Measurements from ENCODE around the gene RBM33.

The RBM33 gene

DNA sequence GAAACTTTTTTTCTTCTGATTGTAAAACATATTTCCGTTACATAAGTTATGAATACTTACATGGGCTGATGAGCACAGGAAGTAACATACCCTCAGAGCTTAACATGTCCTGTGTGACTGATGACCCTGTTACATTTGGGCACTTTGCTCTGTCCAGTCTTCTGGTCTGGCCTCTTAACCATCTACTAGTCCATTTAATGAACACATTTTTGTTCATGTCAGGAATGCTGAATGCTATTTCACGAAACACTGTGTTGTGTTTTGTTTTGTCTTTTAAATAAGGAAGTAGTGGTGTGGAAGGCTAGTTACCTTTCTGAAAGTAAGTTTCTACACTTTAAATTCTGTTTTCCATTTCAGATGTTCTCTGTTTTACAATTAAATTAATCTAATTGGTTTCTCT, 77.7 kb downstream of the RBM33 start:
- no peak for DNase-seq
- CTCF ChIA-PET = interaction anchor here (0.9 kb wide), 1 partner anchor 46 kb away, joined by 4 read pairs; no protein-coding TSS in a partner anchor
- no peak overlapping the region for H3K4me3 Mint-ChIP-seq
- peak overlapping the region; percentile 25 for H3K27ac Mint-ChIP-seq
- peaks cover 12% of the 10 kb centered on the region for H3K4me1 Mint-ChIP-seq
- no peaks in the 10 kb centered on the region for H3K27me3 Mint-ChIP-seq
- H3K9me3 Mint-ChIP-seq = no peaks in the 10 kb centered on the region
- H3K36me3 Mint-ChIP-seq = peaks cover 30% of the 10 kb centered on the region

DNA sequence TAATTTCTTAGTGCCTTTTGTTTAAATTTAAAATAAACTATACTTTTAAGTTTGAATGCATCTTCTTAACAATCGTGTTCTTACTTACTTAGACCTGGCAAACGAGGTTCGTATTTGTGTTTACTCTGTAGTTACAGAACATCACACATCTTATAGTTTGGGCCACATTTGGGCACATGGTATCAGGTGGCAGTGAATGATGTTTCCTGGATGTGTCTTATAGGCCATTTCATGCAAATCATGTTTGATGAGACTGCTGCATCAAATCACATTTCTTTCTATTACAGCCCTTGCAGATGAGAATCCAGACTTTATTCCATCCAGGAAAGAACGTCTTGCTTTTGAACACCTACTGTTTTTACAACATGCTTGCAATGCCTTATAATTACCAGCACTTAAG, 78.5 kb downstream of the RBM33 start:
- H3K36me3 Mint-ChIP-seq = peaks cover 26% of the 10 kb centered on the region
- H3K27ac Mint-ChIP-seq = no peak overlapping the region
- CTCF ChIA-PET = interaction anchor here (0.9 kb wide), 1 partner anchor 45 kb away, joined by 4 read pairs; no protein-coding TSS in a partner anchor
- peaks cover 12% of the 10 kb centered on the region for H3K4me1 Mint-ChIP-seq
- no peak for DNase-seq
- no peaks in the 10 kb centered on the region for H3K27me3 Mint-ChIP-seq
- no peaks in the 10 kb centered on the region for H3K9me3 Mint-ChIP-seq
- H3K4me3 Mint-ChIP-seq = no peak overlapping the region

DNA sequence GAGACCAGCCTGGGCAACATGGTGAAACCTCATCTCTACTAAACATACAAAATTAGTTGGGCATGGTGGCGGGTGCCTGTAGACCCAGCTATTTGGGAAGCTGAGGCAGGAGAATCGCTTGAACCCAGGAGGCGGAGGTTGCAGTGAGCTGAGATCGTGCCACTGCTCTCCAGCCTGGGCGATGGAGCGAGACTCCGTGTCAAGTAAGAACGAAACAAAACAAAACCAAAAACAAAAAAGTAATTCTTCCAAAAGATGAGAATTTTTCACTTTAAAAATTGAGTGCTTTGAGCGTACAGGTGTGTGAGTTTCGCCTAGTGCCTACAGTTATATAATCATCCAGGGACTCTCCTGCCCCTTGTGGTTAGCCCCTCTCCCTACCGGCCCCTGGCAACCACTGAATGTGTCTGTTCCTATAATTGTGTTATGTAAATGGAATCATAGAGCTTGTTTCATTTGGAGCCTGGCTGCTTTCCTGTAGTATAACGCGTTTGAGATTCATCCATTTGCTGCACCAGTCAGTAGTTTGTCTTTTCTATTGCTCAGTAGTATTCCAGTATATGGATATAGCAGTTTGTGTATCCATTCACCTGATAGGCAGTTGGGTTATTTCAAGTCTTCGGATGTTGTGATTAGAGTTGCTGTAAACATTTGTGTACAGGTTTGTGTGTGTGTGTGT, 80.0 kb downstream of the RBM33 start:
- Mint-ChIP-seq H3K27me3 (no peaks in the 10 kb centered on the region), H3K9me3 (no peaks in the 10 kb centered on the region), H3K4me3 (no peak overlapping the region), H3K27ac (no peak overlapping the region), H3K36me3 (peaks cover 30% of the 10 kb centered on the region), H3K4me1 (peaks cover 12% of the 10 kb centered on the region)
- no peak for DNase-seq
- CTCF ChIA-PET = no interaction called here

GRCh38 chr7:155725006-155725355, 80.5 kb downstream of the RBM33 start:
- Mint-ChIP-seq H3K9me3 (no peaks in the 10 kb centered on the region), H3K4me1 (peaks cover 12% of the 10 kb centered on the region), H3K4me3 (no peak overlapping the region), H3K27me3 (no peaks in the 10 kb centered on the region), H3K36me3 (peaks cover 32% of the 10 kb centered on the region), H3K27ac (no peak overlapping the region)
- no peak for DNase-seq
- CTCF ChIA-PET = no interaction called here

- Mint-ChIP-seq H3K4me1 (peaks cover 8% of the 10 kb centered on the region), H3K9me3 (no peaks in the 10 kb centered on the region), H3K27ac (no peak overlapping the region), H3K4me3 (no peak overlapping the region), H3K27me3 (no peaks in the 10 kb centered on the region), H3K36me3 (peaks cover 40% of the 10 kb centered on the region)
- CTCF ChIA-PET = interaction anchor here (0.9 kb wide), 1 partner anchor 40 kb away, joined by 3 read pairs; no protein-coding TSS in a partner anchor
- no peak for DNase-seq
Observed at GRCh38 chr7:155727616-155728015, 83.2 kb downstream of the RBM33 start.

DNA sequence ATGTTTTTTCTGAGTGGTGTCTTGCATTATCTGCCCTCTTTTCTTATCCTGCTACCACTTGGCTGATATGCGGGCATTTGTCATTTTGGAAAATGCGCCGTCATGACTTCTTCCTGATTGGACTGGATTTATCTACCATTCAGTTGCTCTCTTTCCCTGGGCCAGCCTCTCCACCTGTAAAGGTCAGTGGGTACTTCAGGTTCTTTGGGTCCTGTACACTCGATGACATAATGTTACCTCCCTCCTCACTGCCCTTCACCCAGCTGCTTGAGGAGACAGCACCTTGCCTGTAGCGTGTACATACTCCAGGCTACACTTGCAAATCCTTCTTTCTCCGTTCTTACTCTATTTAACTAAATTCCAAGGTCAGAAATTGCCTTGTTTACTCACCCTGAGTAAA, 83.7 kb downstream of the RBM33 start:
- peaks cover 13% of the 10 kb centered on the region for H3K4me1 Mint-ChIP-seq
- H3K27me3 Mint-ChIP-seq = no peaks in the 10 kb centered on the region
- no peak overlapping the region for H3K27ac Mint-ChIP-seq
- no peak for DNase-seq
- CTCF ChIA-PET = no interaction called here
- H3K36me3 Mint-ChIP-seq = peaks cover 43% of the 10 kb centered on the region
- H3K9me3 Mint-ChIP-seq = no peaks in the 10 kb centered on the region
- no peak overlapping the region for H3K4me3 Mint-ChIP-seq

GRCh38 chr7:155729847-155730246, 85.4 kb downstream of the RBM33 start:
- CTCF ChIA-PET = interaction anchor here (2.9 kb wide), 1 partner anchor 131 kb away, joined by 13 read pairs; no protein-coding TSS in a partner anchor
- DNase-seq = no peak
- Mint-ChIP-seq H3K36me3 (peaks cover 42% of the 10 kb centered on the region), H3K27me3 (no peaks in the 10 kb centered on the region), H3K9me3 (no peaks in the 10 kb centered on the region), H3K27ac (no peak overlapping the region), H3K4me1 (peaks cover 21% of the 10 kb centered on the region), H3K4me3 (no peak overlapping the region)

GRCh38 chr7:155731380-155731779, 86.9 kb downstream of the RBM33 start:
- Mint-ChIP-seq H3K9me3 (no peaks in the 10 kb centered on the region), H3K27ac (no peak overlapping the region), H3K27me3 (no peaks in the 10 kb centered on the region), H3K4me3 (no peak overlapping the region), H3K4me1 (peaks cover 19% of the 10 kb centered on the region), H3K36me3 (peaks cover 43% of the 10 kb centered on the region)
- DNase-seq = no peak
- CTCF ChIA-PET = interaction anchor here (1.2 to 2.9 kb wide), 2 partner anchors 9 to 133 kb away, joined by 3 to 13 read pairs; no protein-coding TSS in a partner anchor

- Mint-ChIP-seq H3K4me1 (peaks cover 19% of the 10 kb centered on the region), H3K4me3 (no peak overlapping the region), H3K9me3 (no peaks in the 10 kb centered on the region), H3K36me3 (peaks cover 43% of the 10 kb centered on the region), H3K27me3 (no peaks in the 10 kb centered on the region), H3K27ac (no peak overlapping the region)
- DNase-seq = no peak
- CTCF ChIA-PET = interaction anchor here (1.2 to 2.9 kb wide), 2 partner anchors 9 to 133 kb away, joined by 3 to 13 read pairs; no protein-coding TSS in a partner anchor
Observed at GRCh38 chr7:155731871-155732270, 87.4 kb downstream of the RBM33 start.

GRCh38 chr7:155732286-155732685, 87.8 kb downstream of the RBM33 start:
- no peak overlapping the region for H3K27ac Mint-ChIP-seq
- H3K36me3 Mint-ChIP-seq = peaks cover 43% of the 10 kb centered on the region
- H3K27me3 Mint-ChIP-seq = no peaks in the 10 kb centered on the region
- DNase-seq = no peak
- H3K9me3 Mint-ChIP-seq = no peaks in the 10 kb centered on the region
- H3K4me1 Mint-ChIP-seq = peaks cover 22% of the 10 kb centered on the region
- CTCF ChIA-PET = interaction anchor here (1.2 to 2.9 kb wide), 2 partner anchors 8 to 134 kb away, joined by 3 to 13 read pairs; no protein-coding TSS in a partner anchor
- H3K4me3 Mint-ChIP-seq = no peak overlapping the region

DNA sequence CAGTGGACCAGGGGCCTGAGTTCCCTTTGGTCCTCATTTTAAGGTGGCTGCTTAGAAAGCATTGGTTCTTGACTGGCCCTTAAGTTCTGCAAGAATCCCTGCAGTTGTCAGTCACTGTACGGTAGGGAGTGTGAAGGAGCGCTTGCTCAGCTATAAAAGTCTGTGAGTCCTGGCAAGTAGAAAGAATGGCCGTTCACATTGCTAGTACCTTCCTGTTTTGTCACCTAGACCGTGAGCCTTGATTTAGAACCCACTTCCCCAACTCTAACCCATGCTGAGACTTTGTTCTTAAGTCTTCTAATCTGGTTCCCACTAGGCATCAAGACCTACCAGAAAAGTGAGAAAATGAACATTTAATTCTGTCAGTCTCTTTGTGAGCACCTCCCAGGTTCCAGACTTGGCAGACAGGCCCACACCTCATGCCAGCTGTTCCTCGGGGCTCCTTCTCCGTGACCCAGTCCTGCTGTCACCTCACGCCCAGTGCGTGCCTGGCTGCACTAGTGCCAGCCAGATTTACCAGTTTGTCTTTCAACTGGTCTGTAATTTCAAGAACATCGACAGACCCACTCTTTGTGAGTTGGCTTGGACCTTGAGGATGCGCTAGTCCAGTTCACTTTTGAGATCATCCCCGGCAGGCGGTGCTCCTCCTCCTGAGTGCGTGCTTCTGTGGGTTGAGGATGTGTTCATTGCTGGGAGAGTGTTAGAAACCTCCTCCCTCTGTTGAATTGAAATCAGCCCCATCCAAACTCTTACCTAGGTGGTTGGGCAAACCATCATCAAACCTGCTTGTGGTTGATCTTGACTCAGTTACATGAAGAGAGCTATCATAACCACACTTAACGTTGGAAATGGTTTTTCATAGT, 89.4 kb downstream of the RBM33 start:
- Mint-ChIP-seq H3K36me3 (peaks cover 46% of the 10 kb centered on the region), H3K27me3 (no peaks in the 10 kb centered on the region), H3K9me3 (no peaks in the 10 kb centered on the region), H3K4me1 (peaks cover 35% of the 10 kb centered on the region), H3K4me3 (no peak overlapping the region), H3K27ac (peak overlapping the region; percentile 42)
- no peak for DNase-seq
- CTCF ChIA-PET = interaction anchor here (1.1 to 6.8 kb wide), 2 partner anchors 34 to 135 kb away, joined by 3 to 38 read pairs; no protein-coding TSS in a partner anchor

DNA sequence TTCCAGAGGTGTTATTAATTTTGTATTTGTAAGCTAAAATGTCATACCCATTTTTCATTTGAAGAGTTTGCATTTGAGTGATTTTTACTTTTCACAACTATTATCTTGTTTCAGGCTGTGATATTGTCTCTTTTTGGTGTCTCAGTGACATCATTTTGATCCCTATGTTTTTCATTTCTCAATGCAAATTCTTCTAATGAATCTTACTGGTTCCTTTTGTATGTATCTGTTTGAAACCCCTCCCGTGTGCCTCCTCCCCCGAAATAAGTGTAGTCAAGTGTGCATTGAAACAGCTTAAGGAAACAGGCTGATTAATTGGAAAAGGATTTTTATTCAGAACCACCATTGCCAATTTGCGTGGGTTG, 90.0 kb downstream of the RBM33 start:
- H3K36me3 Mint-ChIP-seq = peaks cover 48% of the 10 kb centered on the region
- CTCF ChIA-PET = interaction anchor here (1.1 to 6.8 kb wide), 2 partner anchors 33 to 136 kb away, joined by 3 to 38 read pairs; no protein-coding TSS in a partner anchor
- H3K4me3 Mint-ChIP-seq = no peak overlapping the region
- no peak overlapping the region for H3K27ac Mint-ChIP-seq
- DNase-seq = no peak
- H3K4me1 Mint-ChIP-seq = peaks cover 41% of the 10 kb centered on the region
- no peaks in the 10 kb centered on the region for H3K27me3 Mint-ChIP-seq
- H3K9me3 Mint-ChIP-seq = no peaks in the 10 kb centered on the region

GRCh38 chr7:155735442-155736115, 91.1 kb downstream of the RBM33 start:
- Mint-ChIP-seq H3K4me3 (no peak overlapping the region), H3K27me3 (no peaks in the 10 kb centered on the region), H3K36me3 (peaks cover 47% of the 10 kb centered on the region), H3K9me3 (no peaks in the 10 kb centered on the region), H3K27ac (no peak overlapping the region), H3K4me1 (peaks cover 53% of the 10 kb centered on the region)
- DNase-seq = no peak
- CTCF ChIA-PET = interaction anchor here (0.7 to 6.8 kb wide), 4 partner anchors 32 to 141 kb away, joined by 3 to 38 read pairs (median 3); no protein-coding TSS in a partner anchor

DNA sequence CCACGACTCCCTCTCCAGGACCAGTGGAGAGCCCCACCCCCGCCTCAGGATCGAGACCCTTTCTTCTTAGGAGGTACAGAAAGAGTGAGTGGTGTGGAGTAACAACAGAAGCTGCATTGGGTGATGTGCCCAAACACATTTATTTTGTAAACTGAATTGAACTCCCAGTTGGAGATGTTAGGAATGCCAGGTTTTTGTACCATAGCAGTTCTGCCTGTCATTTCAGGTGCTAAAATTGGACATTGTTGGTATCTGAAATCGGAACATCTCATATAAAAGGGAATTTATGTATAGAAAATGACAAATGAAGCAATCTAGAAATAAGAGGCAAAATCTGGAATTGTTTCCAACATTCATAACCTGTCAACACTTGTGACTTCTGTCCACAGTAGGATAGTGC, 93.1 kb downstream of the RBM33 start:
- Mint-ChIP-seq H3K27me3 (no peaks in the 10 kb centered on the region), H3K9me3 (no peaks in the 10 kb centered on the region), H3K4me1 (peaks cover 63% of the 10 kb centered on the region), H3K27ac (peak overlapping the region; percentile 79), H3K36me3 (peaks cover 54% of the 10 kb centered on the region), H3K4me3 (no peak overlapping the region)
- DNase-seq = no peak
- CTCF ChIA-PET = interaction anchor here (0.7 to 6.8 kb wide), 3 partner anchors 29 to 139 kb away, joined by 3 to 38 read pairs (median 3); no protein-coding TSS in a partner anchor
